SK-N-MC (cell line): ENCODE measurements around the gene HINT2.

Source experiments
- EZH2 ChIP-seq: fragments of 200-600 bp; sonication (generic); IDR thresholded peaks from one replicate; pipeline ENCODE4 v1.6.1; 2017; ENCODE audit warnings: antibody characterized with exemption
- POLR2AphosphoS5 ChIP-seq: IDR thresholded peaks from 2 replicates; pipeline ENCODE4 v1.6.1; 2012; ENCODE audit warnings: mild to moderate bottlenecking, low read depth, low read length, borderline replicate concordance

DNA sequence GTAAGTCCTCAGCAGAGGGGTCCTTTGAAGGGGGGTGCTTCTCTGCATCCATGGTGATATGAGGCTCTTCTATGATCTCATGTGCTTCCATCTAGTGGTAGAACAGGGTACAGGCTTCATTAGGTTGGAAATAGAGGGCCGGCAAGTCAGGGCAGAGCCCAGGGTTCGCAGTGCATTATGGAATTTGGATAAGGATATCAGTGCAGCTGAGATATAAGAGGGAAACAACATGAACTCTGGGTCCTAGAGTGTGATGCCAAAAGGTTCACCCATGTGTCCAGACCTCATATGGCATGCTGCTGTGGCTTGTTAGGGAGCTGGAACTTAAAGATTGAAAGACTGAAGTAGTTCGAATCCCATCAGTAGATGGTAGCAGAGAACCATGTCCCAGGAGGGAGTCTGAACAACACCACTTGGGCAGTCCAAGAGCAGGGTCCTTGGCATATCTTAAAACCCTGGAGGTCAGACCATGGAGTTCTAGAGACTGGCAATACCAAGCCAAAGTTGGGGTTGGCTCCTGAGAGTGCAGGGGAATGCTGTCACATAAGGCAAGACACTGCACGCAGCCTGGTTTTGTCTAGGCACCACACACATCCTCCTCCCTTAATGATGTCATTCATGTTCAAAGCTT, 11.3 kb upstream of the HINT2 start:
- TF ChIP-seq POLR2AphosphoS5 = no peak
- no peak for TF ChIP-seq EZH2
